Uterus (tissue), 4 donors: ENCODE results near the gene TOP3A. TPM values are rescaled to one million over a fixed set of nuclear protein-coding genes. Genes with fewer than 3 reads are reported as not detected.

Experiments used
- DNase-seq, 2 donors: peaks; one replicate each; pipeline ENCODE4 v3.0.0-alpha.2; 2019 to 2020
- H3K27ac ChIP-seq, 2 donors: fragments of 200-600 bp; sonication (generic); 1 replicate in 1 of 2; 2 replicates in 1 of 2; pipeline ENCODE4 v1.5.1; 2016 to 2018
- H3K27me3 ChIP-seq, 2 donors: fragments of 200-600 bp; sonication (generic); one replicate each; pipeline ENCODE4 v1.5.1; 2018 to 2019; ENCODE audit warnings: control low read depth in 1 of 2
- H3K36me3 ChIP-seq, 2 donors: fragments of 200-600 bp; sonication (generic); one replicate each; pipeline ENCODE4 v1.5.1; 2019; ENCODE audit warnings: control low read depth in 1 of 2
- H3K4me1 ChIP-seq, 2 donors: fragments of 200-600 bp; sonication (generic); one replicate each; pipeline ENCODE4 v1.5.1; 2018 to 2019; ENCODE audit warnings: control low read depth in 1 of 2
- H3K4me3 ChIP-seq, 2 donors: fragments of 200-600 bp; sonication (generic); 1 replicate in 1 of 2; 2 replicates in 1 of 2; pipeline ENCODE4 v1.5.1; 2018 to 2019; ENCODE audit warnings: mild to moderate bottlenecking in 1 of 2
- H3K9me3 ChIP-seq, 2 donors: fragments of 200-600 bp; sonication (generic); one replicate each; pipeline ENCODE4 v1.5.1; 2019; ENCODE audit warnings: control low read depth in 1 of 2
- POLR2A ChIP-seq, 2 donors: fragments of 450-650 bp; IDR thresholded peaks; one replicate each; pipeline ENCODE4 v1.6.1; 2016; ENCODE audit warnings: antibody characterized with exemption in 2 of 2, mild to moderate bottlenecking in 1 of 2, moderate library complexity in 1 of 2
- intact Hi-C: fragments of 100-400 bp; cut with DNase I; formaldehyde crosslinking; loops from one replicate; pipeline ENCODE4 v1.15.1; 2023; ENCODE audit warnings: low total_unique reads
- total RNA-seq, 4 donors: library from RNA; depleted of rRNA in 3 of 4; stranded (reverse); fragments of >200 nt in 3 of 4; gene quantifications; one replicate each; pipeline versions ENCODE4 v1.1.0 to v1.2.4, GENCODE V29; 2014 to 2023
- TF ChIP-seq, protein P1 (sequence below), 4 experiments: fragments of 200-600 bp in 2 of 4; fragments of 450-650 bp in 2 of 4; sonication (generic) in 2 of 4; IDR thresholded peaks; one replicate each; pipeline ENCODE4 v1.5.1; 2016 to 2019; ENCODE audit warnings: antibody characterized with exemption in 4 of 4, mild to moderate bottlenecking in 2 of 4, moderate library complexity in 1 of 4
- donor health status: DM: yes; HTN: yes; CAD: no.

Gene TOP3A
- total RNA-seq, 4 donors from 2014 or later, result 28.9 to 89.7 (median 63.4) TPM

DNA sequence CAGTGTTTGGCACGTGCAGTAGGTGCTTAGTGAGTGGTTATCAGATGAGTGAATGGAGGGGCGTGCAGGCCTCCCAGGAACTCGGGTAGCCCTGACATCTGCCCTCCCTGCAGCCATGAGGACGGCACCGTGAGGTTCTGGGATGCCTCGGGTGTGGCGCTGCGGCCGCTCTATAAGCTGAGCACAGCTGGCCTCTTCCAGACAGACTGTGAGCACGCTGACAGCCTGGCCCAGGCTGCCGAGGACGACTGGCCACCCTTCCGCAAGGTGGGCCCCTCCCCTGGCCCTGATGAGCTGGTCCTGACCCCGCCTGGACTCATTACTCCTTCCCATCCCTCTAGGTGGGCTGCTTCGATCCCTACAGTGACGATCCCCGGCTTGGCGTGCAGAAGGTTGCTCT lies 78.3 kb downstream of the TOP3A start:
- no peaks in the 10 kb centered on the region for H3K36me3 ChIP-seq
- H3K4me3 ChIP-seq, result no peak overlapping the region
- H3K27me3 ChIP-seq, result no peaks in the 10 kb centered on the region
- H3K4me1 ChIP-seq, result no peaks in the 10 kb centered on the region
- H3K9me3 ChIP-seq, result no peaks in the 10 kb centered on the region
- no peak overlapping the region for H3K27ac ChIP-seq
- DNase-seq, result no peak
- intact Hi-C loops, result no loop called here
- TF ChIP-seq, protein P1, sequence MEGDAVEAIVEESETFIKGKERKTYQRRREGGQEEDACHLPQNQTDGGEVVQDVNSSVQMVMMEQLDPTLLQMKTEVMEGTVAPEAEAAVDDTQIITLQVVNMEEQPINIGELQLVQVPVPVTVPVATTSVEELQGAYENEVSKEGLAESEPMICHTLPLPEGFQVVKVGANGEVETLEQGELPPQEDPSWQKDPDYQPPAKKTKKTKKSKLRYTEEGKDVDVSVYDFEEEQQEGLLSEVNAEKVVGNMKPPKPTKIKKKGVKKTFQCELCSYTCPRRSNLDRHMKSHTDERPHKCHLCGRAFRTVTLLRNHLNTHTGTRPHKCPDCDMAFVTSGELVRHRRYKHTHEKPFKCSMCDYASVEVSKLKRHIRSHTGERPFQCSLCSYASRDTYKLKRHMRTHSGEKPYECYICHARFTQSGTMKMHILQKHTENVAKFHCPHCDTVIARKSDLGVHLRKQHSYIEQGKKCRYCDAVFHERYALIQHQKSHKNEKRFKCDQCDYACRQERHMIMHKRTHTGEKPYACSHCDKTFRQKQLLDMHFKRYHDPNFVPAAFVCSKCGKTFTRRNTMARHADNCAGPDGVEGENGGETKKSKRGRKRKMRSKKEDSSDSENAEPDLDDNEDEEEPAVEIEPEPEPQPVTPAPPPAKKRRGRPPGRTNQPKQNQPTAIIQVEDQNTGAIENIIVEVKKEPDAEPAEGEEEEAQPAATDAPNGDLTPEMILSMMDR (IDR thresholded peaks at IDR 0.05), result no peak
- TF ChIP-seq POLR2A (IDR thresholded peaks at IDR 0.05), result no peak

DNA sequence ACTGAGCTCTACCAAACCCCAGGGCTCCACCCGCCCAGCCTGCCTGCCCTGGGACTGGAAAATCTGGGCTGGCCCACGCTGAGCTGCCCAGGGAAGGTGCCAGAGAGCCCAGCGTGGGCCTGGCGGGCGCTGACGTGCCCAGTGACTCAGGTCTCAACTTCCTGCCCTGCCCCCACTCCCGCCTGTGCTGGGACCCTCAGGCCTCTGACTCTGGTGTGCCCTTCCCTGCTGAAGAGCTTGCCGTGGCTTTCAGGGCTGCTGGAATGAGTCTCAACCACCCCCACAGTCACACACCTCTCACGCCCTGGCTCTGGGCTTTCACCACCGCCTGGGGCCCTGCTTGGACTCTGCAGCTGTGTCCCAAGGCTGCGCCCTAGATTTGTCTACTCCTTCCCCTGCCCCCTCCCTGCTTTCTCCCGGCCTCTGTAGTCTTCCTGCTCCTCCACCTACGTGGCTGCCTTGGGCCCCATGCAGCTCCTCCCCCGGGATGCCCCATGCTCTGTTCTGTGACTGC lies 79.0 kb downstream of the TOP3A start:
- no peak for TF ChIP-seq POLR2A (IDR thresholded peaks at IDR 0.05)
- TF ChIP-seq, protein P1 (IDR thresholded peaks at IDR 0.05), result no peak
- Histone ChIP-seq H3K4me3 (no peak overlapping the region), H3K27ac (no peak overlapping the region), H3K4me1 (no peaks in the 10 kb centered on the region), H3K9me3 (no peaks in the 10 kb centered on the region), H3K36me3 (no peaks in the 10 kb centered on the region), H3K27me3 (no peaks in the 10 kb centered on the region)
- intact Hi-C loops, result no loop called here
- DNase-seq, result no peak

DNA sequence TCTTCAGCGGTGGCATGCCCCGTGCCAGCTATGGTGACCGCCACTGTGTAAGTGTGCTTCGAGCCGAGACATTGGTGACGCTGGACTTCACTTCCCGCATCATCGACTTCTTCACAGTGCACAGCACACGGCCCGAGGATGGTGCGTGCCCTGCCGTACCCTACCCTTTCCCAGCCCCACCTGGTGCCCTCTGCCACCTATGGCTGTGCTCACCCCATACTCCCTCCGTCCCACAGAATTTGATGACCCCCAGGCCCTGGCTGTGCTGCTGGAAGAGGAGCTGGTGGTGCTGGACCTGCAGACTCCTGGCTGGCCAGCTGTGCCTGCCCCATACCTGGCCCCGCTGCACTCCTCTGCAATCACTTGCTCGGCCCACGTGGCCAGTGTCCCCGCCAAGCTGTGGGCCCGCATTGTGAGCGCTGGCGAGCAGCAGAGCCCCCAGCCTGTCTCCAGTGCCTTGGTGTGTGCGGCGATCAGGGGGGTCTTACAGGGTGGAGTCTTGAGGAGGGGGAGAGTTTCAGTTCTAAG lies 79.9 kb downstream of the TOP3A start:
- no peaks in the 10 kb centered on the region for H3K36me3 ChIP-seq

DNA sequence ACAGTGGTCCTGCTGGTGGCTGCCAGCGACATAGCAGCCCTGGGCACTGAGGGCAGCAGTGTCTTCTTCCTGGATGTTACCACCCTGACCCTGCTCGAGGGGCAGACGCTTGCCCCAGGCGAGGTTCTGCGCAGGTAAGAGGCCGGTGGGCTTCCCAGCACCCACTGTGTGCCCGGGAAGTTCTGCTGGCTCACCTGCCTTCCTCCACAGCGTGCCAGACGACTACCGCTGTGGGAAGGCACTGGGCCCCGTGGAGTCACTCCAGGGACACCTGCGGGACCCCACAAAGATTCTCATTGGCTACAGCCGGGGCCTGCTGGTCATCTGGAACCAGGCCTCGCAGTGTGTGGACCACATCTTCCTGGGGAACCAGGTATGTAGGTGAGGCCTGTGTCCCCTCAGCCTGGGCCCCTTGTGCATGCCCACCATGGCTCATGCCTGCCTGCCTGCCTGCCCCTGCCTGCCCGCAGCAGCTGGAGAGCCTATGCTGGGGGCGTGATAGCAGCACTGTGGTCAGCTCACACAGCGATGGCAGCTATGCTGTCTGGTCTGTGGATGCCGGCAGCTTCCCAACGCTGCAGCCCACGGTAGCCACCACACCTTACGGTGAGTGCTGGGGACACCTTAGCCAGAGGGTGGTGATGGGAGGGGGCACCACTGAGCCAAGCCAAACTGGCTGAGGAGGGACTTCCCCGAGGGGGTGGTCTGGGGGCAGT lies 80.8 kb downstream of the TOP3A start:
- intact Hi-C loops, result no loop called here
- TF ChIP-seq, protein P1 (IDR thresholded peaks at IDR 0.05), result no peak
- TF ChIP-seq POLR2A (IDR thresholded peaks at IDR 0.05), result no peak
- no peak for DNase-seq
- Histone ChIP-seq H3K27me3 (no peaks in the 10 kb centered on the region), H3K4me1 (no peaks in the 10 kb centered on the region), H3K9me3 (no peaks in the 10 kb centered on the region), H3K27ac (no peak overlapping the region), H3K4me3 (no peak overlapping the region), H3K36me3 (no peaks in the 10 kb centered on the region)

More for the DNA sequence above, 79.9 kb downstream of the TOP3A start:
- no peaks in the 10 kb centered on the region for H3K27me3 ChIP-seq
- H3K4me1 ChIP-seq, result no peaks in the 10 kb centered on the region
- no peak overlapping the region for H3K27ac ChIP-seq
- no peaks in the 10 kb centered on the region for H3K9me3 ChIP-seq
- TF ChIP-seq, protein P1 (IDR thresholded peaks at IDR 0.05), result no peak
- no peak for TF ChIP-seq POLR2A (IDR thresholded peaks at IDR 0.05)
- intact Hi-C loops, result no loop called here
- no peak for DNase-seq
- H3K4me3 ChIP-seq, result no peak overlapping the region

DNA sequence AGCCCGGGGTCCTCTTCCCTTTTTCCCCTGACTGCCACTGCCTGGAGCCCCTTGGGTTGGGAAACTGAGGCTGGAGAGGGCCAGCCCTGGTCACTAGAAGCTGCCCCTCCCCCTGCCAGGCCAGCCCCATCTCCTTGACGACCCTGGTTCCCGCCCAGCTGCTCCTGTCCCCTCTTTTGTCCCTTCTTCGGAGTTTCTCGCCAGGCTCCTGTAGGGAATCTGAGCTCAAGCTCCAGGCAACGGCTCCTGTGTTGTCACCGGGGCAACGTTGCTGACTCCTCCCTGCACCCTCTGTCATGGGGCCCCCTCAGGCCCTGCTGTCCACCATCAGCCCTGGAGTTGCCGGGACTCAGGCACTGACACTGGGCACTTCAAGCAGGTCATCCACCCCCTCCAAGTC lies 83.6 kb downstream of the TOP3A start:
- H3K4me3 ChIP-seq, result no peak overlapping the region
- H3K4me1 ChIP-seq, result peaks cover 0 to 7% of the 10 kb centered on the region in 2 donors
- no peak for DNase-seq
- intact Hi-C loops, result no loop called here
- no peaks in the 10 kb centered on the region for H3K36me3 ChIP-seq
- TF ChIP-seq, protein P1 (IDR thresholded peaks at IDR 0.05), result no peak
- no peak for TF ChIP-seq POLR2A (IDR thresholded peaks at IDR 0.05)
- no peak overlapping the region for H3K27ac ChIP-seq
- no peaks in the 10 kb centered on the region for H3K9me3 ChIP-seq
- H3K27me3 ChIP-seq, result no peaks in the 10 kb centered on the region
